ENCODE data around the gene OTUB1.
"Not testable (repeated sequence)": the region's sequence is repeated elsewhere in the genome, so short reads cannot be mapped to it uniquely, and the experiment has no call there.

The OTUB1 gene

DNA sequence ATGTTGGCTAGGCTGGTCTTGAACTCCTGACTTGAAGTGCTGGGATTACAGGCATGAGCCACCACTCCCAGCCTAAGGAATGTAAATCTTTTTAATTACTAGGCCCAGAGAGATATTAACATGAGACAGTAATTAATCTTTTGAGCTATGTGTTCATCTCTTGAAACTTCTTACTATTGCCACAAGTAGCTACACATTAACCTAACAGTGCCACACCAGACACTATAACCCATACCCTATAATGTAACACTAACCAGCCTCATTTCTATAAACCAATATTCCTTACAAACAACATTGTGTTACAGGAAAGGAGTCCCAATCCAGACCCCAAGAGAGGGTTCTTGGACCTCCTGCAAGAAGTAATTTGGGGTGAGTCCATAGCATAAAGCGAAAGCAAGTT lies 19.8 kb upstream of the OTUB1 start:
- no peak for ATAC-seq (ENCODE audit: low read depth)
- H3K27ac ChIP-seq (ENCODE audit: poor library complexity, severe bottlenecking): no peak overlapping the region
- H3K27me3 ChIP-seq (ENCODE audit: insufficient read depth, poor library complexity, severe bottlenecking): no peaks in the 10 kb centered on the region
- DNase-seq (ENCODE audit: low spot score): no peak
- no peak overlapping the region for H3K4me3 ChIP-seq (ENCODE audit: severe bottlenecking)
- TF ChIP-seq CTCF (IDR thresholded peaks at IDR 0.05; ENCODE audit: poor library complexity, severe bottlenecking): no peak
- peaks cover 5% of the 10 kb centered on the region for H3K4me1 ChIP-seq (ENCODE audit: insufficient read depth, poor library complexity, severe bottlenecking)
- H3K9me3 ChIP-seq (ENCODE audit: severe bottlenecking): no peaks in the 10 kb centered on the region
- H3K36me3 ChIP-seq (ENCODE audit: low read depth): no peaks in the 10 kb centered on the region

DNA sequence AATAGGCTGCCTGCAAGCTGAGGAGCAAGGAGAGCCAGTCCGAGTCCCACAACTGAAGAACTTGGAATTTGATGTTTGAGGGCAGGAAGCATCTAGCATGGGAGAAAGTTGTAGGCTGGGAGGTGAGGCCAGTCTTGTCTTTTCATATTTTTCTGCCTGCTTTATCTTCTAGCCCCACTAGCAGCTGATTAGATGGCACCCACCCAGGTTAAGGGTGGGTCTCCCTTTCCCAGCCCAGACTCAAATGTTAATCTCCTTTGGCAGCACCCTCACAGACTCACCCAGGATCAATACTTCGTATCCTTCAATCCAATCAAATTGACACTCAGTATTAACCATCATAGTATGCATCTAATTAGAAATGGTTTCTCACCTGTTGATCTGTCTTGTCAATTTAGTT lies 16.8 kb upstream of the OTUB1 start:
- no peak overlapping the region for H3K4me3 ChIP-seq (ENCODE audit: severe bottlenecking)
- ATAC-seq (ENCODE audit: low read depth) (no peak), DNase-seq (ENCODE audit: low spot score) (no peak)
- no peaks in the 10 kb centered on the region for H3K27me3 ChIP-seq (ENCODE audit: insufficient read depth, poor library complexity, severe bottlenecking)
- no peaks in the 10 kb centered on the region for H3K36me3 ChIP-seq (ENCODE audit: low read depth)
- no peaks in the 10 kb centered on the region for H3K4me1 ChIP-seq (ENCODE audit: insufficient read depth, poor library complexity, severe bottlenecking)
- TF ChIP-seq CTCF (IDR thresholded peaks at IDR 0.05; ENCODE audit: poor library complexity, severe bottlenecking): no peak
- no peaks in the 10 kb centered on the region for H3K9me3 ChIP-seq (ENCODE audit: severe bottlenecking)
- no peak overlapping the region for H3K27ac ChIP-seq (ENCODE audit: poor library complexity, severe bottlenecking)

DNA sequence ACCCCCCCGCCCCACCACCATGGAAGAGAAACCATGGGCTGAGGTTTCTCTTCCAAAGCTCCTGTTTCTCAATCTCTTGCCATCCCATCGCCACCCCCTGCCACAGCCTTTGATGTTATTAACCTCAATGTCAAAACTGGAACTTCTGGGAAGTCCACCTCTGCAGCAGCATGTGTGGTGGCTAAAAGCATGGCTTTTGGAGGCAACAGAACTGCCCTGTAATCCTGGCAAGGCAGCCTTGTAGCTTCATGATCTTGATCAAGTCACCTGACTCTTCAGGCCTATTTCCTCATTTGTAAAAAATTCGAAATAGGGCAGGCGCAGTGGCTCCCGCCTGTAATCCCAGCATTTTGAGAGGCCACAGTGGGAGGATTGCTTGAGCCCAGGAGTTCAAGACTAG lies 15.3 kb upstream of the OTUB1 start:
- ATAC-seq (ENCODE audit: low read depth) (no peak), DNase-seq (ENCODE audit: low spot score) (no peak)
- Histone ChIP-seq H3K4me3 (ENCODE audit: severe bottlenecking) (no peak overlapping the region), H3K27ac (ENCODE audit: poor library complexity, severe bottlenecking) (no peak overlapping the region), H3K27me3 (ENCODE audit: insufficient read depth, poor library complexity, severe bottlenecking) (no peaks in the 10 kb centered on the region), H3K36me3 (ENCODE audit: low read depth) (peaks cover 5% of the 10 kb centered on the region; the same call in 1 of the 2 replicates), H3K4me1 (ENCODE audit: insufficient read depth, poor library complexity, severe bottlenecking) (no peaks in the 10 kb centered on the region), H3K9me3 (ENCODE audit: severe bottlenecking) (no peaks in the 10 kb centered on the region)
- no peak for TF ChIP-seq CTCF (IDR thresholded peaks at IDR 0.05; ENCODE audit: poor library complexity, severe bottlenecking)

DNA sequence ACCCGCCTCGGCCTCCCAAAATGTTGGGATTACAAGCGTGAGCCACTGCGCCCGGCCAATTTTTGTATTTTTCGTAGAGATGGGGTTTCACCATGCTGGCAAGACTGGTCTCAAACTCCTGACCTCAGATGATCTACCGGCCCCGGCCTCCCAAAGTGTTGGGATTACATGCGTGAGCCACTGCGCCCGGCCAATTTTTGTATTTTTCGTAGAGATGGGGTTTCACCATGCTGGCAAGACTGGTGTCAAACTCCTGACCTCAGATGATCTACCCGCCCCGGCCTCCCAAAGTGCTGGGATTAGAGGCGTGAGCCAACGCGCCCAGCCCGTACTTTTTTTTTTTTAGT lies 12.4 kb upstream of the OTUB1 start:
- not testable (repeated sequence) for H3K4me3 ChIP-seq (ENCODE audit: severe bottlenecking); H3K4me1 ChIP-seq (ENCODE audit: insufficient read depth, poor library complexity, severe bottlenecking)

DNA sequence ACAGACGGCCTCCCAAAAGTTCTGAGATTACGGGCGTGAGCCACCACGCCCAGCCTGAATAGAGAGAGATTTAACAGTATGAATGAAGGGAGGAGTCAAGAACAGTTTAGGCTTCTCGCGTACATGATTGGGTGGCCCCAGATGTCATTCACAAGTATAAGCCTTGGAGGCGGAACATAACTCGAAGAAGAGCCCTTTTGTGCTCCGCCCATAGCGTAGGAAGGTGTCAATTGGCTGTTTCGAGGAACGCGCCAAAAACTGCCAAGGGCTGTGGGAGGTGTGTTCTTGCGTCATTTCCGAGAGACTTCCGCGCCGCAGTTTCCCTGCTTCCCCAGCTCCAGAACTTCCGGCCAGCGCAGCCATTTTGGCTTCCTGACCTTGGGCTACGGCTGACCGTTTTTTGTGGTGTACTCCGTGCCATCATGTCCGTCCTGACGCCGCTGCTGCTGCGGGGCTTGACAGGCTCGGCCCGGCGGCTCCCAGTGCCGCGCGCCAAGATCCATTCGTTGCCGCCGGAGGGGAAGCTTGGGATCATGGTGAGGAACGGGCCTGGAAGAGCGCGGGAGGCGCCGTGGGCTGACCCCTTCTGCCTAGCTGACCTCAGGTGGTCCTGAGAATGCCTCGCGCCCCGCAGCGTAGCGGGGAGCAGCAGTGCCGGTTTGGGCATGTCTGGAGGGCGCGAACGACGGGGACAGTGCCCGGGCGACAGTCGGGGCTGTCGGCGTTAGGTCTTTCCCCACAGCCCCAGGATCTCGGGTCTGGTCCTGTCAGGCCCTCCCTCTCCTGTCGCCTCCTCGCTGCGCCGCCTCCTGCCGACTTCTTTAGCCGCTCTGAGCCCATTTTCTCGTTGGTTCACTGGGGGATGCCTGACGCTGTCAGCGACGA lies 11.7 kb upstream of the OTUB1 start, which contains the start of gene COX8A:
Gene COX8A (plus strand): TSS at position 362 of the 885 bp plus-strand sequence. CDS start 61 bp downstream, at position 423.
- ATAC-seq (ENCODE audit: low read depth): peak; percentile 97
- peak; percentile 7 for TF ChIP-seq CTCF (IDR thresholded peaks at IDR 0.05; ENCODE audit: poor library complexity, severe bottlenecking)
- no peaks in the 10 kb centered on the region for H3K4me1 ChIP-seq (ENCODE audit: insufficient read depth, poor library complexity, severe bottlenecking)

More for the DNA sequence above, 12.4 kb upstream of the OTUB1 start:
- not testable (repeated sequence) for ATAC-seq (ENCODE audit: low read depth); H3K9me3 ChIP-seq (ENCODE audit: severe bottlenecking); H3K27me3 ChIP-seq (ENCODE audit: insufficient read depth, poor library complexity, severe bottlenecking); DNase-seq (ENCODE audit: low spot score)
- Histone ChIP-seq H3K36me3 (ENCODE audit: low read depth) (peaks cover 11% of the 10 kb centered on the region; the same call in 1 of the 2 replicates), H3K27ac (ENCODE audit: poor library complexity, severe bottlenecking) (peak overlapping the region; percentile 75)

More for the DNA sequence above, 11.7 kb upstream of the OTUB1 start, which contains the start of gene COX8A:
- H3K27me3 ChIP-seq (ENCODE audit: insufficient read depth, poor library complexity, severe bottlenecking): no peaks in the 10 kb centered on the region
- peaks cover 11% of the 10 kb centered on the region; the same call in 1 of the 2 replicates for H3K36me3 ChIP-seq (ENCODE audit: low read depth)
- H3K4me3 ChIP-seq (ENCODE audit: severe bottlenecking): peak within 1 kb of the TSS; percentile 68
- no peaks in the 10 kb centered on the region for H3K9me3 ChIP-seq (ENCODE audit: severe bottlenecking)
- H3K27ac ChIP-seq (ENCODE audit: poor library complexity, severe bottlenecking): peak within 1 kb of the TSS; percentile 75
- peak; percentile 98 for DNase-seq (ENCODE audit: low spot score)
